ENCODE results near the gene ARID1B.
A peak's percentile ranks its signal among the peaks of the same experiment; 100 is the strongest.

Gene ARID1B

GRCh38 chr6:157047328-157047727 is 270.1 kb downstream of the ARID1B start:
- H3K27me3 ChIP-seq = no peaks in the 10 kb centered on the region
- H3K9me3 ChIP-seq = no peaks in the 10 kb centered on the region
- H3K36me3 ChIP-seq = no peaks in the 10 kb centered on the region
- no peak overlapping the region for H3K4me3 ChIP-seq (ENCODE audit: low read depth in 1 of 2, low read length in 1 of 2)
- no peak for TF ChIP-seq CTCF (IDR thresholded peaks at IDR 0.05)
- no peak overlapping the region for H3K27ac ChIP-seq
- H3K4me1 ChIP-seq (ENCODE audit: control insufficient read depth in 1 of 2, insufficient read depth in 1 of 2, low read depth in 1 of 2, low read length in 1 of 2) = peaks cover 6 to 9% of the 10 kb centered on the region in 2 experiments

DNA sequence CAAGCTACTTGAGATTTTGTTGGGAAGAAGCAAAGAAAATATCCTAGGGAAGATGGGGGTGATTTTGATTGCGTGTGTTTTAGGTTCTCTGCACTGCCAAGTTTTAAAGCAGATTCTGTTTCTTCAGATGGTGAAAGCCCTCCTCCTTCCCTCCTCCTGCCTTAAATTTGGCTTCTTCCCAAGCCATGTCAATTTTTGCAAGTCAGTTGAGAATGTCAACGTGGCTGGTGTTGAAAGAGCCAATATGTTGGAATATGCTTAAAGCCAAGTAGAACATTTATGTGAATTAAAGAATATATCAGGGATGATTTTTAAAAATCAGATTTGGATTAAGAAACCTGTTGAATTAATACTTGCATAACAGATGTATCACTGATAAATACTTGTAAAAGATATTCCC is 270.8 kb downstream of the ARID1B start:
- Histone ChIP-seq H3K9me3 (no peaks in the 10 kb centered on the region), H3K27ac (no peak overlapping the region), H3K27me3 (no peaks in the 10 kb centered on the region), H3K4me3 (ENCODE audit: low read depth in 1 of 2, low read length in 1 of 2) (no peak overlapping the region), H3K4me1 (ENCODE audit: control insufficient read depth in 1 of 2, insufficient read depth in 1 of 2, low read depth in 1 of 2, low read length in 1 of 2) (peaks cover 6 to 9% of the 10 kb centered on the region in 2 experiments), H3K36me3 (no peaks in the 10 kb centered on the region)
- no peak for TF ChIP-seq CTCF (IDR thresholded peaks at IDR 0.05)

GRCh38 chr6:157049133-157049532 is 272.0 kb downstream of the ARID1B start:
- no peaks in the 10 kb centered on the region for H3K27me3 ChIP-seq
- H3K36me3 ChIP-seq = no peaks in the 10 kb centered on the region
- TF ChIP-seq CTCF (IDR thresholded peaks at IDR 0.05) = no peak
- H3K4me1 ChIP-seq (ENCODE audit: control insufficient read depth in 1 of 2, insufficient read depth in 1 of 2, low read depth in 1 of 2, low read length in 1 of 2) = peaks cover 8 to 12% of the 10 kb centered on the region in 2 experiments
- H3K27ac ChIP-seq = peak overlapping the region; percentile 43
- H3K9me3 ChIP-seq = no peaks in the 10 kb centered on the region
- H3K4me3 ChIP-seq (ENCODE audit: low read depth in 1 of 2, low read length in 1 of 2) = no peak overlapping the region

GRCh38 chr6:157050537-157051265 is 273.5 kb downstream of the ARID1B start:
- Histone ChIP-seq H3K4me1 (ENCODE audit: control insufficient read depth in 1 of 2, insufficient read depth in 1 of 2, low read depth in 1 of 2, low read length in 1 of 2) (peaks cover 23 to 27% of the 10 kb centered on the region in 2 experiments), H3K27ac (no peak overlapping the region), H3K36me3 (no peaks in the 10 kb centered on the region), H3K9me3 (no peaks in the 10 kb centered on the region), H3K27me3 (no peaks in the 10 kb centered on the region), H3K4me3 (ENCODE audit: low read depth in 1 of 2, low read length in 1 of 2) (no peak overlapping the region)
- no peak for TF ChIP-seq CTCF (IDR thresholded peaks at IDR 0.05)

GRCh38 chr6:157054531-157054979 is 277.4 kb downstream of the ARID1B start:
- H3K36me3 ChIP-seq = no peaks in the 10 kb centered on the region
- H3K27me3 ChIP-seq = no peaks in the 10 kb centered on the region
- H3K4me3 ChIP-seq (ENCODE audit: low read depth in 1 of 2, low read length in 1 of 2) = no peak overlapping the region
- H3K27ac ChIP-seq = peak overlapping the region; percentile 65
- no peaks in the 10 kb centered on the region for H3K9me3 ChIP-seq
- TF ChIP-seq CTCF (IDR thresholded peaks at IDR 0.05) = no peak
- peaks cover 18 to 21% of the 10 kb centered on the region in 2 experiments for H3K4me1 ChIP-seq (ENCODE audit: control insufficient read depth in 1 of 2, insufficient read depth in 1 of 2, low read depth in 1 of 2, low read length in 1 of 2)

Measured in neutrophil (primary cell).